Measurements from ENCODE around the gene IKBKE. TPM values are rescaled to one million over a fixed set of nuclear protein-coding genes. Genes with fewer than 3 reads are reported as not detected.

The IKBKE gene
- total RNA-seq, 4 donors from 2014 or later = 13.8 to 77.4 (median 17.8) TPM

DNA sequence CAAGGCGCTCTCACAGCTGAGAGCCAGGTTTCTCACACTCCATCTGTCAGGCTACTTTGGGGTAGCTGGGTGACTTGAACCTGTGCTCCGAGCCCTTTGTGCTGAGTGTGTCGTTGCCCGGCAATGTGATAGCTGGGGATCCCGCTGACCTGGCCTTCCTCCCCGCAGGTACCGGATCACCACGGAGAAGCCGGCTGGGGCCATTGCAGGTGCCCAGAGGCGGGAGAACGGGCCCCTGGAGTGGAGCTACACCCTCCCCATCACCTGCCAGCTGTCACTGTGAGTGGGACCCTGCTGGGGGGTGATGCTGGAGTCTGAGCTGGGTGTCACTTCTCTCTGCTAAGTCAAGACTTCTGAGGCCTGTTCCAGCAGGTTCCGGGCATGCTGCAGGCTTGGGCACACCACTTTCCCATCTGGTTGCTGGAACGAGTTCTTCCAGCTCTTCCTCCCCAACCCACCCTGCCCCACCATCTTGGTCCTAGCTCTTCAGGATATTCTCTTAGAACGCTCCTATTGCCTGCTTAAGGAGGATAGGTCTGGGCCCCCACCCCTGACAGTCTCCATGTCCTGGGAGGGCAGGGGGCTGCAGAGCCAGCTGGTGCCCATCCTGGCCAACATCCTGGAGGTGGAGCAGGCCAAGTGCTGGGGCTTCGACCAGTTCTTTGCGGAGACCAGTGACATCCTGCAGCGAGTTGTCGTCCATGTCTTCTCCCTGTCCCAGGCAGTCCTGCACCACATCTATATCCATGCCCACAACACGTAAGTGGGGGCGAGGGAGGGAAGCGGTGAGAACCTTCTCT is 7.5 kb downstream of the IKBKE start:
- Histone ChIP-seq H3K27me3 (no peaks in the 10 kb centered on the region), H3K27ac (no peak overlapping the region), H3K4me1 (peaks cover 0 to 2% (median 0%) of the 10 kb centered on the region in 4 donors), H3K36me3 (peaks cover 0 to 8% (median 0%) of the 10 kb centered on the region in 4 donors), H3K4me3 (no peak overlapping the region), H3K9me3 (no peaks in the 10 kb centered on the region)
- intact Hi-C loops (cut with DNase I; ENCODE audit: low total_unique reads) (loop anchor here (5.0 kb wide), 1 partner anchor 1260 kb away; no protein-coding TSS in a partner anchor), in situ Hi-C loops (cut with MboI; ENCODE audit: low pct_ligation_motif_present in 1 of 4, low pct_unique_long_range_greater_than_20kb in 1 of 4, low sequenced_read_pairs in 3 of 4) (loop anchor here in 1 of 4 donors (25.0 kb wide), 1 partner anchor 110 kb away; no protein-coding TSS in a partner anchor)
- no peak for DNase-seq
- no peak for TF ChIP-seq CTCF (IDR thresholded peaks at IDR 0.05)
- WGBS, 2 donors (ENCODE audit: low coverage in 1 of 2) = 95% methylated on average over 21 of the region's 21 CpGs; no CpG with 5 or more reads in 1 of the 2 donors

- Histone ChIP-seq H3K27ac (no peak overlapping the region), H3K9me3 (no peaks in the 10 kb centered on the region), H3K27me3 (no peaks in the 10 kb centered on the region), H3K36me3 (peaks cover 0 to 8% (median 0%) of the 10 kb centered on the region in 4 donors), H3K4me1 (no peaks in the 10 kb centered on the region), H3K4me3 (no peak overlapping the region)
- in situ Hi-C loops (cut with MboI; ENCODE audit: low pct_ligation_motif_present in 1 of 4, low pct_unique_long_range_greater_than_20kb in 1 of 4, low sequenced_read_pairs in 3 of 4) = loop anchor here in 1 of 4 donors (25.0 kb wide), 1 partner anchor 109 kb away; no protein-coding TSS in a partner anchor
- no peak for TF ChIP-seq EP300 (IDR thresholded peaks at IDR 0.05; ENCODE audit: low read depth)
- TF ChIP-seq POLR2A (IDR thresholded peaks at IDR 0.05) = no peak
- TF ChIP-seq CTCF (IDR thresholded peaks at IDR 0.05) = no peak
- TF ChIP-seq POLR2AphosphoS5 (IDR thresholded peaks at IDR 0.05) = no peak
- DNase-seq = no peak
- intact Hi-C loops (cut with DNase I; ENCODE audit: low total_unique reads) = loop anchor here (5.0 kb wide), 1 partner anchor 1261 kb away; no protein-coding TSS in a partner anchor
- 94 to 100% methylated on average over 2 to 11 of the region's 11 CpGs for WGBS, 2 donors (ENCODE audit: low coverage in 1 of 2)
These were observed 8.5 kb downstream of the IKBKE start for GRCh38 chr1:206478746-206479145.

- DNase-seq = peak; percentile 70
- H3K9me3 ChIP-seq = no peaks in the 10 kb centered on the region
- H3K4me3 ChIP-seq = no peak overlapping the region
- intact Hi-C loops (cut with DNase I; ENCODE audit: low total_unique reads) = loop anchor here (5.0 kb wide), 2 partner anchors 1042 to 1262 kb away; no protein-coding TSS in a partner anchor
- TF ChIP-seq CTCF (IDR thresholded peaks at IDR 0.05) = peak; percentile 73 to 80 (median 79)
- no peak for TF ChIP-seq EP300 (IDR thresholded peaks at IDR 0.05; ENCODE audit: low read depth)
- H3K36me3 ChIP-seq = peaks cover 0 to 8% (median 0%) of the 10 kb centered on the region in 4 donors
- in situ Hi-C loops (cut with MboI; ENCODE audit: low pct_ligation_motif_present in 1 of 4, low pct_unique_long_range_greater_than_20kb in 1 of 4, low sequenced_read_pairs in 3 of 4) = loop anchor here (10.0 to 25.0 kb wide), 2 partner anchors 105 to 108 kb away; no protein-coding TSS in a partner anchor
- H3K27me3 ChIP-seq = no peaks in the 10 kb centered on the region
- H3K27ac ChIP-seq = no peak overlapping the region
- 75% methylated on average over 14 of the region's 14 CpGs; no CpG with 5 or more reads in 1 of the 2 donors for WGBS, 2 donors (ENCODE audit: low coverage in 1 of 2)
- no peaks in the 10 kb centered on the region for H3K4me1 ChIP-seq
These were observed 9.2 kb downstream of the IKBKE start for GRCh38 chr1:206479183-206480125.

Measured in transverse colon (tissue), 4 donors.